Keratinocyte (primary cell): ENCODE data around the gene VNN1. TPM values are rescaled to one million over a fixed set of nuclear protein-coding genes. Genes with fewer than 3 reads are reported as not detected.

Experiments used
- DNase-seq: peaks from one replicate; pipeline ENCODE4 v3.0.0-alpha.2; 2011; ENCODE audit warnings: low read depth, missing footprints, low spot score
- FAIRE-seq: peaks from 2 replicates; lab custom pipeline; 2011; peaks lifted over from hg19 to GRCh38; lab: Jason Lieb, UNC
- H2AFZ ChIP-seq: 2 replicates; pipeline ENCODE4 v1.6.0; 2012; ENCODE audit warnings: low read length, control low read depth, inconsistent platforms; ENCODE audit not compliant: control insufficient read depth
- H3K27ac ChIP-seq: 2 replicates; pipeline ENCODE4 v1.5.1; 2011; ENCODE audit warnings: low read length; ENCODE audit not compliant: control insufficient read depth, insufficient read depth
- H3K27me3 ChIP-seq: 3 replicates; pipeline ENCODE4 v1.6.0; 2011; ENCODE audit warnings: low read length; ENCODE audit not compliant: control insufficient read depth, insufficient read depth; ENCODE audit errors: extremely low read depth
- H3K36me3 ChIP-seq, 2 experiments: 2 replicates in 1 of 2; 3 replicates in 1 of 2; pipeline ENCODE4 v1.5.1; 2011; ENCODE audit warnings: low read length in 2 of 2, mild to moderate bottlenecking in 1 of 2; ENCODE audit not compliant: control insufficient read depth in 2 of 2, insufficient read depth in 2 of 2; ENCODE audit errors: extremely low read depth in 1 of 2
- H3K4me1 ChIP-seq: 3 replicates; pipeline ENCODE4 v1.5.1; 2011; ENCODE audit warnings: low read length; ENCODE audit not compliant: control insufficient read depth, insufficient read depth; ENCODE audit errors: extremely low read depth
- H3K4me2 ChIP-seq: 3 replicates; pipeline ENCODE4 v1.6.0; 2011; ENCODE audit warnings: low read depth, low read length; ENCODE audit not compliant: control insufficient read depth, insufficient read depth; ENCODE audit errors: extremely low read depth
- H3K4me3 ChIP-seq, 3 experiments: fragments of 200-600 bp in 1 of 3; sonication (generic) in 1 of 3; 2 replicates in 2 of 3; 3 replicates in 1 of 3; pipeline ENCODE4 v1.5.1; 2011 to 2016; ENCODE audit warnings: low read length in 3 of 3, mild to moderate bottlenecking in 3 of 3, control low read depth in 2 of 3, inconsistent platforms in 1 of 3, low read depth in 1 of 3, mixed read lengths in 1 of 3, mixed run types in 1 of 3, moderate library complexity in 1 of 3; ENCODE audit not compliant: control insufficient read depth in 2 of 3, insufficient read depth in 2 of 3; ENCODE audit errors: extremely low read depth in 1 of 3
- H3K79me2 ChIP-seq: 2 replicates; pipeline ENCODE4 v1.6.0; 2012; ENCODE audit warnings: low read length; ENCODE audit not compliant: control insufficient read depth, insufficient read depth
- H3K9ac ChIP-seq: 3 replicates; pipeline ENCODE4 v1.6.0; 2011; ENCODE audit warnings: low read length; ENCODE audit not compliant: control insufficient read depth, insufficient read depth; ENCODE audit errors: extremely low read depth
- H3K9me1 ChIP-seq: 3 replicates; pipeline ENCODE4 v1.6.0; 2011; ENCODE audit warnings: low read length; ENCODE audit not compliant: control insufficient read depth, insufficient read depth; ENCODE audit errors: extremely low read depth
- H3K9me3 ChIP-seq: 2 replicates; pipeline ENCODE4 v1.5.1; 2012; ENCODE audit warnings: low read depth, low read length; ENCODE audit not compliant: control insufficient read depth
- H4K20me1 ChIP-seq: 3 replicates; pipeline ENCODE4 v1.6.0; 2011; ENCODE audit warnings: low read length; ENCODE audit not compliant: control insufficient read depth, insufficient read depth; ENCODE audit errors: extremely low read depth
- EZH2 ChIP-seq: IDR thresholded peaks from one replicate; pipeline ENCODE4 v1.6.1; 2012; ENCODE audit warnings: inconsistent platforms, mild to moderate bottlenecking, low read length, moderate library complexity
- dilution Hi-C: fragments of 300-500 bp; cut with MboI; formaldehyde crosslinking; loops from one replicate; pipeline ENCODE4 v1.7.0; 2020; ENCODE audit warnings: low sequenced_read_pairs; ENCODE audit not compliant: extremely low pct_ligation_motif_present
- polyA plus RNA-seq, 5 experiments: library from polyadenylated mRNA; depleted of rRNA in 3 of 5; stranded (reverse) in 3 of 5; stranded (forward) in 1 of 5; unstranded in 1 of 5; fragments of >200 nt; gene quantifications; 1 replicate in 1 of 5; 2 replicates in 3 of 5; 3 replicates in 1 of 5; pipeline versions ENCODE4 v1.2.1 to v1.2.3, GENCODE V29; 2011 to 2012; ENCODE audit warnings: missing spikeins in 2 of 5, low read depth in 1 of 5, low replicate concordance in 1 of 5
- TF ChIP-seq, protein P1 (sequence below), 3 experiments: IDR thresholded peaks in 1 of 3; conservative IDR thresholded peaks in 1 of 3; optimal IDR thresholded peaks in 1 of 3; 2 replicates in 2 of 3; 3 replicates in 1 of 3; pipeline versions ENCODE3 to v1.5.1; 2011; ENCODE audit warnings: low read length in 3 of 3, mild to moderate bottlenecking in 3 of 3, moderate library complexity in 2 of 3, control low read depth in 1 of 3, inconsistent platforms in 1 of 3; ENCODE audit not compliant: insufficient read depth in 2 of 3; ENCODE audit errors: extremely low read depth in 1 of 3

Gene VNN1
- polyA plus RNA-seq, 1 donor (not counting 4 experiments of a cell fraction or from before 2014, with no cell fraction given): 3.3 TPM

DNA sequence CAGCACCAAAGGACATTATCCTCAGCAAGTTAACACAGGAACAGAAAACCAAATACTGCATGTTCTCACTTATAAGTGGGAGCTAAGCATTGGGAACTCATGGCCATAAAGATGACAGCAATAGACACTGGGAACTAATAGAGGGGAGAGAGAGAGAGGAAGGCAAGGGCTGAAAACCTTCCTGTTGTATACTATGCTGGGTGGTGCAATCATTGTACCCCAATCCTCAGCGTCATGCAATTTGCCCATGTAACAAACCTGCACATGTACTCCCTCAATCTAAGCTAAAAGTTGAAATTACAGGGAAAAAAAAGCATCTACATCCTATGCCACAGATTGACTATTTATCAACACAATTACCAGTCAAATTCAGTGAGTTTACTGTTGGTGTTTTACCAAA lies 20.0 kb upstream of the VNN1 start:
- H3K4me1 ChIP-seq: no peaks in the 10 kb centered on the region
- H3K36me3 ChIP-seq: no peaks in the 10 kb centered on the region
- TF ChIP-seq, protein P1, sequence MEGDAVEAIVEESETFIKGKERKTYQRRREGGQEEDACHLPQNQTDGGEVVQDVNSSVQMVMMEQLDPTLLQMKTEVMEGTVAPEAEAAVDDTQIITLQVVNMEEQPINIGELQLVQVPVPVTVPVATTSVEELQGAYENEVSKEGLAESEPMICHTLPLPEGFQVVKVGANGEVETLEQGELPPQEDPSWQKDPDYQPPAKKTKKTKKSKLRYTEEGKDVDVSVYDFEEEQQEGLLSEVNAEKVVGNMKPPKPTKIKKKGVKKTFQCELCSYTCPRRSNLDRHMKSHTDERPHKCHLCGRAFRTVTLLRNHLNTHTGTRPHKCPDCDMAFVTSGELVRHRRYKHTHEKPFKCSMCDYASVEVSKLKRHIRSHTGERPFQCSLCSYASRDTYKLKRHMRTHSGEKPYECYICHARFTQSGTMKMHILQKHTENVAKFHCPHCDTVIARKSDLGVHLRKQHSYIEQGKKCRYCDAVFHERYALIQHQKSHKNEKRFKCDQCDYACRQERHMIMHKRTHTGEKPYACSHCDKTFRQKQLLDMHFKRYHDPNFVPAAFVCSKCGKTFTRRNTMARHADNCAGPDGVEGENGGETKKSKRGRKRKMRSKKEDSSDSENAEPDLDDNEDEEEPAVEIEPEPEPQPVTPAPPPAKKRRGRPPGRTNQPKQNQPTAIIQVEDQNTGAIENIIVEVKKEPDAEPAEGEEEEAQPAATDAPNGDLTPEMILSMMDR (optimal IDR thresholded peaks at IDR 0.05 in 1 of 3, IDR thresholded peaks at IDR 0.05 in 1 of 3, conservative IDR thresholded peaks at IDR 0.05 in 1 of 3; ENCODE audit: extremely low read depth in 1 of 3, insufficient read depth in 2 of 3, low read length in 3 of 3): no peak
- no peak for TF ChIP-seq EZH2
- no peaks in the 10 kb centered on the region for H4K20me1 ChIP-seq
- H3K27ac ChIP-seq: no peak overlapping the region
- no peaks in the 10 kb centered on the region for H3K9me1 ChIP-seq
- no peaks in the 10 kb centered on the region for H3K9me3 ChIP-seq
- H3K9ac ChIP-seq: no peak overlapping the region
- no peaks in the 10 kb centered on the region for H3K79me2 ChIP-seq
- no peak overlapping the region for H3K4me2 ChIP-seq
- FAIRE-seq (no peak), DNase-seq (no peak)
- dilution Hi-C loops: no loop called here
- H2AFZ ChIP-seq: no peak overlapping the region
- H3K4me3 ChIP-seq: no peak overlapping the region
- H3K27me3 ChIP-seq: no peaks in the 10 kb centered on the region

GRCh38 chr6:132733283-132733682 lies 19.4 kb upstream of the VNN1 start:
- Histone ChIP-seq H3K9me3 (no peaks in the 10 kb centered on the region), H3K4me3 (no peak overlapping the region), H2AFZ (no peak overlapping the region), H3K36me3 (no peaks in the 10 kb centered on the region), H3K27me3 (no peaks in the 10 kb centered on the region), H3K9me1 (no peaks in the 10 kb centered on the region), H3K4me2 (no peak overlapping the region), H4K20me1 (no peaks in the 10 kb centered on the region), H3K9ac (no peak overlapping the region), H3K4me1 (no peaks in the 10 kb centered on the region), H3K79me2 (no peaks in the 10 kb centered on the region), H3K27ac (no peak overlapping the region)
- dilution Hi-C loops: no loop called here
- DNase-seq (no peak), FAIRE-seq (no peak)
- TF ChIP-seq EZH2: no peak
- TF ChIP-seq, protein P1 (optimal IDR thresholded peaks at IDR 0.05 in 1 of 3, IDR thresholded peaks at IDR 0.05 in 1 of 3, conservative IDR thresholded peaks at IDR 0.05 in 1 of 3; ENCODE audit: extremely low read depth in 1 of 3, insufficient read depth in 2 of 3, low read length in 3 of 3): no peak
